ENCODE results near the gene CCNT2.

DNA sequence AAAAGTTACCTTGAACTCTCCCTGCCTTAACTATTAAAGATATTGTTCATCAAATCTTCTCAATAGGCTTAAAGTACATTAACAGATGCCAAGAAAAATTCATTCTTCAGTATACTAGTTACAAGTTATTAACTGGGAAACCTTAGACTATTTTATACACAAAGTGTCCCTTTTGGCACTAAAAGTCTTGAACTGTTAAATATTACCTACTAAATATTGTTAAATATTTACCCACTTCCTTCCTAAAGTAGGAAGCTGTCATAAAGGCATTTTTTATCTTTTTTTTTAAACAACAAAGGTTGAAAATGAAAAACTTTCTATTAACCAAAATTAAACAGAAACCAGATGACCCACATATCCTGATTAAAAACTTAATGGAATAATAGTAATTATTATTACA, 19.4 kb upstream of the CCNT2 start:
- TF ChIP-seq, protein P1, sequence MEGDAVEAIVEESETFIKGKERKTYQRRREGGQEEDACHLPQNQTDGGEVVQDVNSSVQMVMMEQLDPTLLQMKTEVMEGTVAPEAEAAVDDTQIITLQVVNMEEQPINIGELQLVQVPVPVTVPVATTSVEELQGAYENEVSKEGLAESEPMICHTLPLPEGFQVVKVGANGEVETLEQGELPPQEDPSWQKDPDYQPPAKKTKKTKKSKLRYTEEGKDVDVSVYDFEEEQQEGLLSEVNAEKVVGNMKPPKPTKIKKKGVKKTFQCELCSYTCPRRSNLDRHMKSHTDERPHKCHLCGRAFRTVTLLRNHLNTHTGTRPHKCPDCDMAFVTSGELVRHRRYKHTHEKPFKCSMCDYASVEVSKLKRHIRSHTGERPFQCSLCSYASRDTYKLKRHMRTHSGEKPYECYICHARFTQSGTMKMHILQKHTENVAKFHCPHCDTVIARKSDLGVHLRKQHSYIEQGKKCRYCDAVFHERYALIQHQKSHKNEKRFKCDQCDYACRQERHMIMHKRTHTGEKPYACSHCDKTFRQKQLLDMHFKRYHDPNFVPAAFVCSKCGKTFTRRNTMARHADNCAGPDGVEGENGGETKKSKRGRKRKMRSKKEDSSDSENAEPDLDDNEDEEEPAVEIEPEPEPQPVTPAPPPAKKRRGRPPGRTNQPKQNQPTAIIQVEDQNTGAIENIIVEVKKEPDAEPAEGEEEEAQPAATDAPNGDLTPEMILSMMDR (IDR thresholded peaks at IDR 0.05 in 2 of 3, conservative IDR thresholded peaks at IDR 0.05 in 1 of 3; ENCODE audit: borderline replicate concordance in 1 of 3, insufficient read depth in 1 of 3, low read depth in 2 of 3, low read length in 2 of 3), result no peak
- TF ChIP-seq POLR2A (IDR thresholded peaks at IDR 0.05; ENCODE audit: borderline replicate concordance, extremely low read depth, insufficient read depth, insufficient read length), result no peak
- TF ChIP-seq EZH2phosphoT487 (IDR thresholded peaks at IDR 0.05; ENCODE audit: borderline replicate concordance), result no peak
